ENCODE results near the gene GPR42. TPM values are rescaled to one million over a fixed set of nuclear protein-coding genes. Genes with fewer than 3 reads are reported as not detected.
"Not testable (repeated sequence)": the region's sequence is repeated elsewhere in the genome, so short reads cannot be mapped to it uniquely, and the experiment has no call there.

The GPR42 gene
- total and polyA plus RNA-seq, 4 experiments from 2014 or later = not detected

DNA sequence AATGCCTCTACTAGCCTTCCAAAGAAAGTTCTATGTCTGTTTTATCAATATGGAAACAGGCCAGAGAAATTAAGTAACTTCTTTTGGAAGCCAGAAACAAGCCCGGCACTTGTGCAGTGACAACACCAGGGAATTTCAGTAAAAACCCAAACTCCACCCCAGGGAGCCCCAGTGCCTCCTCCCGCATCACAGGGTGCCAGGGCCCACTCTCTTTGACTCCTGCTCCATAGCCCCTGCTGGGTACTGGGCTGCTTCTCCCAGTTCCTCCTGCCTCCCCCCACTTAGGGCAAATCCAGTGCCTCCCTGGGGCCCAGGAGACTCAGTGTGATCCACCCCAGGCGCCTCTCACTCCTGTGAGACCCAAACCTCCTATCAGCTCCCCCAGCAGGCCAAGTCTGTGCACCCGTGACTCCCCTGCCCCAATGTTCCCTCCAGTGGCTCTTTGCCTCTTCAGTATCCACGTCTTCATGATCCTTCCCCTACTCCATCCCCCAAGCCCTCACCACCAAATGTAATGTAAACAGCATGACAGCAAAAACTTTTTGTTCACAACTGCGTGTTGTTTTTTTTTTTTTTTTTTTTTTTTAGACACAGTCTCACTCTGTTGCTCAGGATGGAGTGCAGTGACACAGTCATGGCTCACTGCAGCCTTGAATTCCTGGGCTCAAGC lies 14.9 kb upstream of the GPR42 start:
- H3K27me3 ChIP-seq (ENCODE audit: insufficient read depth, low read length) = no peaks in the 10 kb centered on the region
- peak overlapping the region in 1 of 7 donors; percentile 0 for H3K27ac Mint-ChIP-seq
- CTCF ChIA-PET (ENCODE audit: partially characterized antibody) = interaction anchor here (1.2 to 5.3 kb wide), 5 partner anchors 8 to 139 kb away, joined by 3 to 60 read pairs (median 9); partner anchors contain the start of gene FFAR1
- peaks cover 3 to 14% of the 10 kb centered on the region in 2 donors for H3K27me3 Mint-ChIP-seq
- no peaks in the 10 kb centered on the region for H3K36me3 ChIP-seq (ENCODE audit: insufficient read depth, low read length)
- no peak overlapping the region for H3K4me3 ChIP-seq (ENCODE audit: low read length in 2 of 2)
- no peak for DNase-seq
- no peaks in the 10 kb centered on the region for H3K36me3 Mint-ChIP-seq
- no peak overlapping the region for H3K27ac ChIP-seq (ENCODE audit: low read depth, low read length)
- H3K9me3 Mint-ChIP-seq = no peaks in the 10 kb centered on the region
- H3K9me3 ChIP-seq (ENCODE audit: control insufficient read depth in 1 of 2, low read length in 2 of 2) = no peaks in the 10 kb centered on the region
- intact Hi-C loops (cut with micrococcal nuclease) = no loop called here
- POLR2A ChIA-PET (ENCODE audit: partially characterized antibody) = interaction anchor here (1.3 to 1.7 kb wide), 2 partner anchors 106 to 112 kb away, joined by 3 to 4 read pairs; no protein-coding TSS in a partner anchor
- H3K4me1 Mint-ChIP-seq = peaks cover 10 to 15% (median 14%) of the 10 kb centered on the region in 4 donors
- H3K4me1 ChIP-seq (ENCODE audit: insufficient read depth, low read length) = peaks cover 22% of the 10 kb centered on the region
- no peak overlapping the region for H3K4me3 Mint-ChIP-seq

DNA sequence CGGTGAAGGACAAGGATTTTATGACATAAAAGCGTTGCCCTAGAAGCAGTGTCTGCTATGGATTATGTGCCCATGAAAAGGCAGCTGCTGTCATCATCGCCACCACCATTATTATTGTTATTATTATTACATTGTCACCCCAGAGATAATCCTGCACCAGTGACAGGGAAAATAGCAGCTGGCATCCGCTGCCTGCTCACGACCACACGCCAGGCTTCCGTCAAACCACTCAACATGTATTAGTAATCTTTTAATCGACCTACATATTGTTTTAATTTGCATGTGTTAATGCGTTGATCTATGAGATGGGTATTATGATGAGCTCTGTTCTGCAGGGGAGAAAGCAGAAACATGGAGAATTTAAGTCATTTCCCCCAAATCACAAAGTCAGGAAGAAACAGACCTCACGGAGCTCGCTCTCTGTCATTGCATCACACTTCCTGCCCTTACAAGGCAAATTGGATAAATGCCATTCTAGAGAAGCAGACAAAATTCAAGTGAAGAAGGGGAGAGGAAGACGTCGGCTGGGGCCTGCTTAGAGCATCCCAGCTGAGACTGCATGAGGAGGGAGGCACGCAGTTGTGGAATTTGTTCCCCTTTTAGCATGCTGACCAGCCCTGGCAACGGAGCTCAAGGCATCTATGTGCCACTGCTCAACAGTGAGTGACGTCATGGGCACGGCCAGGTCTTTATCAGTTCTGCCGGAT lies 12.8 kb upstream of the GPR42 start, which contains the start of gene FFAR3:
FFAR3 (plus strand) TSS at position 594 of the 707 bp plus-strand sequence. CDS start 431 bp downstream, outside the sequence.
- Histone ChIP-seq H3K4me1 (ENCODE audit: insufficient read depth, low read length) (peaks cover 15% of the 10 kb centered on the region), H3K9me3 (ENCODE audit: control insufficient read depth in 1 of 2, low read length in 2 of 2) (no peaks in the 10 kb centered on the region), H3K4me3 (ENCODE audit: low read length in 2 of 2) (no peak within 1 kb of the TSS), H3K27ac (ENCODE audit: low read depth, low read length) (no peak within 1 kb of the TSS), H3K27me3 (ENCODE audit: insufficient read depth, low read length) (no peaks in the 10 kb centered on the region), H3K36me3 (ENCODE audit: insufficient read depth, low read length) (no peaks in the 10 kb centered on the region)
- peak in 3 of 5 donors; percentile 10 to 24 (median 22) for DNase-seq
- peaks cover 3 to 9% of the 10 kb centered on the region in 2 donors for H3K27me3 Mint-ChIP-seq
- intact Hi-C loops (cut with micrococcal nuclease) = no loop called here
- H3K4me1 Mint-ChIP-seq = peaks cover 5 to 9% (median 9%) of the 10 kb centered on the region in 4 donors
- no peaks in the 10 kb centered on the region for H3K36me3 Mint-ChIP-seq
- H3K4me3 Mint-ChIP-seq = peak within 1 kb of the TSS in 7 of 8 donors; percentile 19 to 70 (median 58)
- H3K27ac Mint-ChIP-seq = peak within 1 kb of the TSS in 5 of 7 donors; percentile 2 to 75 (median 36)
- ChIA-PET CTCF (ENCODE audit: partially characterized antibody) (interaction anchor here (0.9 to 2.5 kb wide), 5 partner anchors 11 to 137 kb away, joined by 3 to 9 read pairs (median 4); partner anchors contain the start of gene FFAR1), POLR2A (ENCODE audit: partially characterized antibody) (interaction anchor here (0.6 to 2.1 kb wide), 3 partner anchors 105 to 291 kb away, joined by 3 to 10 read pairs (median 4); no protein-coding TSS in a partner anchor)
- H3K9me3 Mint-ChIP-seq = no peaks in the 10 kb centered on the region

DNA sequence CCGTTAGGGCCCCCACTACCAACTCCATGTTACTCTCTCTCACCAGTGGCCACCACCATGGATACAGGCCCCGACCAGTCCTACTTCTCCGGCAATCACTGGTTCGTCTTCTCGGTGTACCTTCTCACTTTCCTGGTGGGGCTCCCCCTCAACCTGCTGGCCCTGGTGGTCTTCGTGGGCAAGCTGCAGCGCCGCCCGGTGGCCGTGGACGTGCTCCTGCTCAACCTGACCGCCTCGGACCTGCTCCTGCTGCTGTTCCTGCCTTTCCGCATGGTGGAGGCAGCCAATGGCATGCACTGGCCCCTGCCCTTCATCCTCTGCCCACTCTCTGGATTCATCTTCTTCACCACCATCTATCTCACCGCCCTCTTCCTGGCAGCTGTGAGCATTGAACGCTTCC lies 12.0 kb upstream of the GPR42 start:
- H3K27me3 Mint-ChIP-seq; H3K4me1 Mint-ChIP-seq; H3K4me3 Mint-ChIP-seq; H3K9me3 ChIP-seq (ENCODE audit: control insufficient read depth in 1 of 2, low read length in 2 of 2); H3K9me3 Mint-ChIP-seq; H3K27ac ChIP-seq (ENCODE audit: low read depth, low read length); intact Hi-C loops (cut with micrococcal nuclease); H3K27ac Mint-ChIP-seq; H3K36me3 Mint-ChIP-seq; H3K36me3 ChIP-seq (ENCODE audit: insufficient read depth, low read length); DNase-seq; H3K4me3 ChIP-seq (ENCODE audit: low read length in 2 of 2); H3K27me3 ChIP-seq (ENCODE audit: insufficient read depth, low read length): not testable (repeated sequence)
- ChIA-PET CTCF (ENCODE audit: partially characterized antibody) (interaction anchor here (1.3 kb wide), 1 partner anchor 111 kb away, joined by 4 read pairs; no protein-coding TSS in a partner anchor), POLR2A (ENCODE audit: partially characterized antibody) (interaction anchor here (2.1 kb wide), 1 partner anchor 104 kb away, joined by 10 read pairs; no protein-coding TSS in a partner anchor)
- peaks cover 10% of the 10 kb centered on the region for H3K4me1 ChIP-seq (ENCODE audit: insufficient read depth, low read length)

DNA sequence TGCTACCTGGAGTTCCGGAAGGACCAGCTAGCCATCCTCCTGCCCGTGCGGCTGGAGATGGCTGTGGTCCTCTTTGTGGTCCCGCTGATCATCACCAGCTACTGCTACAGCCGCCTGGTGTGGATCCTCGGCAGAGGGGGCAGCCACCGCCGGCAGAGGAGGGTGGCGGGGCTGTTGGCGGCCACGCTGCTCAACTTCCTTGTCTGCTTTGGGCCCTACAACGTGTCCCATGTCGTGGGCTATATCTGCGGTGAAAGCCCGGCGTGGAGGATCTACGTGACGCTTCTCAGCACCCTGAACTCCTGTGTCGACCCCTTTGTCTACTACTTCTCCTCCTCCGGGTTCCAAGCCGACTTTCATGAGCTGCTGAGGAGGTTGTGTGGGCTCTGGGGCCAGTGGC lies 11.5 kb upstream of the GPR42 start:
- H3K4me1 Mint-ChIP-seq; H3K4me3 Mint-ChIP-seq; H3K27me3 ChIP-seq (ENCODE audit: insufficient read depth, low read length); H3K9me3 Mint-ChIP-seq; H3K27ac ChIP-seq (ENCODE audit: low read depth, low read length); H3K27me3 Mint-ChIP-seq; DNase-seq; H3K27ac Mint-ChIP-seq; H3K4me3 ChIP-seq (ENCODE audit: low read length in 2 of 2); POLR2A ChIA-PET (ENCODE audit: partially characterized antibody); intact Hi-C loops (cut with micrococcal nuclease); H3K4me1 ChIP-seq (ENCODE audit: insufficient read depth, low read length); H3K9me3 ChIP-seq (ENCODE audit: control insufficient read depth in 1 of 2, low read length in 2 of 2); CTCF ChIA-PET (ENCODE audit: partially characterized antibody); H3K36me3 ChIP-seq (ENCODE audit: insufficient read depth, low read length); H3K36me3 Mint-ChIP-seq: not testable (repeated sequence)

DNA sequence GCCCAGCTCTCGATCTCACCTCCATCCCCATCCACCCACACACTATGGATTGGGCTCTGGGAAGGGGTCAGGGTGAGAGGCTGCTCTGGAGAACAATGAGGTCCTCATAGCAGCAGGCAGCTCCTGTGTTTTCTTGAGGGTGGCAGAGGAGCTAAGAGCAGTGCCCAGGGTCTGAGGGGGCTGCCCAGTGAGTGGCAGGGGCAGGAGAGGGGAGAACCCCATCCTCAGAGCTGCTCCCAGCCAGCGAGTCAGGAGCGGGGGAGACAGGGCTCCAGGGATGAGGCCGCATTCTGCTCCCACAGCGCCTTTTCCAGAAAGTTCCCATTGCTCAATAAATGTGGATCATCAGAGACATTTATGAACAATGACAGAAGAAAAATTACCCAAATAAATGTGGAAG lies 10.8 kb upstream of the GPR42 start:
- H3K27ac Mint-ChIP-seq; H3K27ac ChIP-seq (ENCODE audit: low read depth, low read length); H3K36me3 Mint-ChIP-seq; H3K4me1 Mint-ChIP-seq; intact Hi-C loops (cut with micrococcal nuclease); H3K4me3 Mint-ChIP-seq; H3K4me3 ChIP-seq (ENCODE audit: low read length in 2 of 2); H3K27me3 Mint-ChIP-seq; H3K27me3 ChIP-seq (ENCODE audit: insufficient read depth, low read length); DNase-seq; CTCF ChIA-PET (ENCODE audit: partially characterized antibody); H3K4me1 ChIP-seq (ENCODE audit: insufficient read depth, low read length); H3K9me3 ChIP-seq (ENCODE audit: control insufficient read depth in 1 of 2, low read length in 2 of 2); POLR2A ChIA-PET (ENCODE audit: partially characterized antibody); H3K9me3 Mint-ChIP-seq; H3K36me3 ChIP-seq (ENCODE audit: insufficient read depth, low read length): not testable (repeated sequence)

DNA sequence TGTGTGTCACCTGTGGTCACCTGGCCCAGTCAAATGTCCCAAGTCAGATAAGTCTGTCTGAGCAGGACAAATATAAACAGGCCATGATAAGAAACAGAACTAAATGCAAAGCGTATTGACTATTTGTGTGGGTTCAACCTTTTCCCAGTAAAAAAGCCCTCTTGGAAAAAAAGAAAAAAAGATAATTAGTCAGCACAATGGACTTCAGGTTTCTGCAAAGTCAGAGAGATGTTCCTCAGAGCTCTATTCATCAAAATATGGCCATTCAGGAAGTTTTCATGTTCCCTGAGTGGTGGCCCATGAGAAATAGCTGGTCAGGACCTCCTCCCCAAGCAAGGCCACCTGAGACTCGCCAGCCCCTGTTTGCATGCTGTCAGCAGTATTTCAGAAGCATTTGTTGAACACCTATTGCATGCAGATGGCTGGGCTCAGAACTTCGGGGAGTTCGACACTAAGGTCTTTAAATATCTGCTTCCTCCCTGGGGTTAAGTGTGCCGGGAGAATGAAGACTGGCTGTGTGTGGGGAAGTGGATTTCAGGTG lies 9.9 kb upstream of the GPR42 start:
- no peak overlapping the region for H3K4me3 Mint-ChIP-seq
- no peaks in the 10 kb centered on the region for H3K27me3 ChIP-seq (ENCODE audit: insufficient read depth, low read length)
- peak overlapping the region in 1 of 7 donors; percentile 42 for H3K27ac Mint-ChIP-seq
- H3K36me3 ChIP-seq (ENCODE audit: insufficient read depth, low read length) = no peaks in the 10 kb centered on the region
- no peaks in the 10 kb centered on the region for H3K36me3 Mint-ChIP-seq
- peak in 1 of 5 donors; percentile 16 for DNase-seq
- H3K4me1 Mint-ChIP-seq = peaks cover 5 to 9% (median 9%) of the 10 kb centered on the region in 4 donors
- ChIA-PET POLR2A (ENCODE audit: partially characterized antibody) (no interaction called here), CTCF (ENCODE audit: partially characterized antibody) (interaction anchor here (1.5 kb wide), 1 partner anchor 8 kb away, joined by 4 read pairs; no protein-coding TSS in a partner anchor)
- intact Hi-C loops (cut with micrococcal nuclease) = no loop called here
- no peaks in the 10 kb centered on the region for H3K9me3 ChIP-seq (ENCODE audit: control insufficient read depth in 1 of 2, low read length in 2 of 2)
- no peaks in the 10 kb centered on the region for H3K9me3 Mint-ChIP-seq
- H3K4me1 ChIP-seq (ENCODE audit: insufficient read depth, low read length) = peaks cover 9% of the 10 kb centered on the region
- no peak overlapping the region for H3K27ac ChIP-seq (ENCODE audit: low read depth, low read length)
- H3K27me3 Mint-ChIP-seq = peaks cover 4 to 9% of the 10 kb centered on the region in 2 donors
- no peak overlapping the region for H3K4me3 ChIP-seq (ENCODE audit: low read length in 2 of 2)
